HuH-7.5 (cell line): Measurements from ENCODE around the gene FOXR1.

Source experiments
- DNase-seq: peaks from one replicate; pipeline ENCODE4 v3.0.0; 2011; ENCODE audit warnings: low spot score

Gene FOXR1

DNA sequence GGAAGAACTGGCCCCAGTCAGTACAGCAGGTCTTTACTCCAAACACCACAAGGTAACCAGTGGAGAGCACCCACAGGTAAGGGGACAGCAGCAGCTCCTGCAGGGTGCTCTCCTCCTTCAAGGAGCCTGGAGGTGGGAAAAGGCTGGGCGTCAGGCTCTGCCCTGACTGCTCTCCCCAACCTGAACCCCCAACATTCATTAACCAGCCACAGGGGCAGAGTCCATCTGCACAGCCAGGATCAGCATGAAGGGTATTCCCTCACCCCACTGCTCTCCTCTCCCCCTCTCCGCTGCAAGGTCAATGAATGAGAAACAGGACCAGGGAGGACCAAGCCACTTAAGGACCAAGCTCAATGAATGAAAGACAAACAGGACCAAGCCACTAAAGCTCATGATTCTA, 55.4 kb downstream of the FOXR1 start:
- no peak for DNase-seq

DNA sequence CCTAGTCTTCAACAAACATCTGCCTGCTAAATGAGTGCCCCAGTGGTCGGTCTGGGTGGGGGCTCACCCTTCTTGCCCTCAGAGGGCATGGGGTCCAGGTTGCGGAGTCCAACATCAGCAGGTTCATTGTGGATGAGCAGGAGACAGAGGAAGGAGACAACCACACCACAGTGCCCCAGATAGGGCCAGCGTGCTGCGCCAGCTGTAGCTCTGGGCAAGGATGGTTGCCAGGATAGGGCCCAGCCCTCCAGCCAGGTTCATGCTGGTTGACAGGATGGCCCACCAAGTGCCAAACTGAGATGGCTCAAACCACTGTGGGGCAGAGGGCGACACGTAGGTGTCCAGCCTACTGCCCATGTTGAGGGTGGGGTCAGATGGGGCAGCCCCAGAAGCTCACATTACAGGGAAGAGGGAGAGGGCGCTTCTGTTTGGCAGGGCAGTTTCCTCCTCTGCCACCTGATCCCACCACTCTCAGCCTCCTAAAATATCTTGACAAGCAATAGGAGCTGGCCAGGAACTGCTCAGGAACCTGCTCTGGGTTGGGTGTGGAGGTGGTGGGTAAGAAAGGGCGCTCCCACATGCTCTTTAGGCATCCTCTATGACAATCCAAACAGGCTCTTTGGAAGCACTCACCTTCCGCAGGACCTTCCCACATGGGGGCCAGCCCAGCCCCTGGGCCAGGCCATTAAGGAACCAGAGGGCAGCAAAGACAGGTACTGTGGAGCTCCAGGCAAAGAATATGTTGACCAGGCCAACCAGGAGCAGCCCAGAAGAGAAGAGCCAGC, 56.2 kb downstream of the FOXR1 start:
- DNase-seq = no peak

DNA sequence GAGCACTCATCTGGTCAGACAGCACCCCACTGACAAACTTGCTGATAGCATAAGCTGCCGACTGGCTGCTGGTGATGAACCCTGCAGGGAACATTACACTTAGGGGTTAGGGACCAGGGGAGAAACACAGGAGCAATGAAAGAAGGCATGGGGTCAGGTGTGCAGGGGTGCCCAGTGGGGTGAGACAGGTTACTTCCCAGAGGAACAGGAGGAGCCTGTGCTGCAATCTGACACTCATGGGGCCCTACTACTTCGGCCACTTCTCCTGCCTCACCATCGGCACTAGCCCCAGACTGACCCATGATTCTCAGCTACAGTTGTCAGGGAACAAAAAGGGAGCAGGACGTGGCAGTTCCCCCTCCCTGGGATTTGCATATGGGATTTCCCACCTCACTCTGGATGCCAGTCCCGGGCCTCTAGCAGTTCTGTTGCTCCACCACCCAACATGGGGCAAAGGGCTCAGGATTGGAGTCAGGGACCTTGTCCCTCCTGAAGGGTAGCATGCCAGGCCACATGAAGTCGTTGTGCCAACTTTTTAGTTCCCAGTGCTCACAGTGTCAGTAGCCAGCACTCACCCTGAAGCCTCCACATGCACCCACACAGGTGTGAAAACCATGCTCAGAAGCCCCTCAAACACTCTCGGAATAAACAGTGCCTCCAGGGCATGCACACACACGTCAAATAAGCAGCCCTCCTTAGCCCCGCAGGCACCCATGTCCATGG, 56.9 kb downstream of the FOXR1 start:
- DNase-seq = no peak

DNA sequence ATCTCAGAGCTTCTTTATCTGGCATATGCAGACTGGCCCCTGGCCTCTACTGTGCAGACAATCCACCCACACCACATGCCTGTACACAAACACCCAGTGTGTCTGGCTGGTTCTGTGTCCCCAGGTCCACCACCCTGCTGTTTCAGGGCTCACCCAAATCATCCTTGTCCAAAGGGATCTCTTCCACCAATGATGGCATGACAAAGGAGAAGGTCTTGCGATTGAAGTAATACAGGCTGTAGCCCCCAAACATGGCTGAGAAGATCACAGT, 57.4 kb downstream of the FOXR1 start:
- DNase-seq = no peak

DNA sequence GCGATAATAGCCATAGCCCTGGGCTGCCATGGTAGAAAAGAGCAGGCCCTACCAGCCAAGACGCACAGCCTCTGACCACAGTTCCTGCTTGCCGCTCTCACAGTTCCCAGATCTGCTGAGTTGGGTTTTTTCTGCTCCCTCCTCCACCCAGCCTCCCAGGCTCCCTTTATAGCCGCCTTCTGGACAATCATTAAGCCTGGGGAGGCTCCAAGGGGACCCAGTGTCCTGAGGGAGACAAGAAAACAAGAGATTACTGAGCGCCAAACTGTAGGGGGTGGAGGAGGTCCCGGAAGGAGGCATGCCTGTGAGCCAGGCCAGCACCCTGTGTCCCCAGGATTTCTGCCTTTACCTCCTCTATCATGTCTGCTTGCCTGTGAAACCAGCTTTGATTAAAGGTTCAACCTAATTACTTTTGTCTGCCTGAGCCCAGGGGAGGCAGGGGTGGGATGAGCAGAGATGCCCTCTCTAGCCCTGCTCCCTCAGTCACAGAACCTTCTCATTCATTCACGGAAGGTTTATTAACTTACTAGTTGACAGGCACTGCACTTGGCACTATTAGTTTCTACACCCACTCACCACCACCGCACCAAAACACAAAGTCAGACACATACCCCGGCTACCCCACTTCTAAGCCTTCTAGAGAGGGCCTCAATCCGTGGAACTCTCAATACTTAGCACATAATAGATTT, 57.9 kb downstream of the FOXR1 start:
- peak; percentile 67 for DNase-seq

DNA sequence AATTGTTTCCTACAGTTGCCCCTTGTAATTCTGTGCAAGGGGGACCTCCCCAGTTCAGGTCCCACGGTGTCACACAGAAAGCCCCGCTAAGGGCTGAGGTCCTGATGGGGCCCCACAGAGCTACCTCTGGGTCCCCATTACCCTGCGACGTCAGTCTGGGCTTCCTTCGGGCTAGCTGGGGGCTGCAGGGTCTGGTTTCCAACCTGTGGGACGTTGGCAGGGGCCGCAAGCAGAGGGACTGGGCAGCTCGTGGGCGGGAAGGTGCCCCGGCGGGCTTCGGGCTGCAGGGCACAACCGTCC, 58.4 kb downstream of the FOXR1 start:
- DNase-seq = no peak

DNA sequence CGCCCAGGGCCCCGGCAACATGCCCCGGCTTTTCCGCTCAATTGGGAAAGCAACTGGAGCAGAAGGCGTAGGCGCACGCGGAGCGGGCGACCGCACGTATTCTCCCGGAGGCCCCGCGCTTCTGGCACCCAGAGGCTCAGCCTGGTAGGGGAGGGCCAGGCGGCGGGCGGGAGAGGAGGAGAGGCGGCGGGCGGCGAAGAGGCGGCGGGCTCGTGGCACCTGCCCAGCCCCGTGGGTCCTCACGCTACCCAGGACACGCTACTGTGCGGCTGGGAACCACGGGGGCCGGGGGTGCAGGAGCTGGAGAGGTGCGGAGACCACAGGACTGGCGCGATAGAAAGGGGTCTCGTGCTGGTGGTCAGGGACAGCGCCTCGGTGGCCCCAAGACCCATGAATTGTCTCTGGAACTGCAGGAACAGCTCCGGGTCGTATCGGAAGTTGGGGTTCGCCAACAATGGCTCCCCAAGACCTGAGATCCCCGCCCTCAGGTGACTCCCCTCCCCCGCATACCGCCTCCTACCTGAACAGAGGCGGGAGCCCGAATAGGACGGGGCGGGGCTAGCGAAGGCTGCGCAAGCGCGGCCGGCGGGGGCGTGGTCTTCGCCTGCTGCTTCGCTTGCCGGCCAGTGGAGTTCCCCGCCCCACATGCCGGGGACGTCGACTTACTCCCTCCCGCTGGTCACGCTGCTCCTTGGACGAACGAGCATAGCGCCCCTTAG, 58.9 kb downstream of the FOXR1 start, which contains the start of gene SLC37A4:
Gene SLC37A4 (minus strand): TSS at position 549 of the 719 bp plus-strand sequence.
- DNase-seq = peak; percentile 87
